GM12864 (cell line): Measurements from ENCODE around the gene FBXL5.

Experiments used
- DNase-seq: peaks from one replicate; pipeline ENCODE4 v3.0.0-alpha.2; 2011; ENCODE audit warnings: low read depth
- H3K4me3 ChIP-seq: 2 replicates; pipeline ENCODE4 v1.5.1; 2011; ENCODE audit warnings: mild to moderate bottlenecking, low read depth, low read length, control low read depth
- TF ChIP-seq, protein P1 (sequence below): IDR thresholded peaks from 2 replicates; pipeline ENCODE4 v1.5.1; 2011; ENCODE audit warnings: low read depth, mild to moderate bottlenecking, moderate library complexity, low read length, control low read depth, inconsistent platforms; ENCODE audit errors: missing control alignments

FBXL5 gene, protein sequence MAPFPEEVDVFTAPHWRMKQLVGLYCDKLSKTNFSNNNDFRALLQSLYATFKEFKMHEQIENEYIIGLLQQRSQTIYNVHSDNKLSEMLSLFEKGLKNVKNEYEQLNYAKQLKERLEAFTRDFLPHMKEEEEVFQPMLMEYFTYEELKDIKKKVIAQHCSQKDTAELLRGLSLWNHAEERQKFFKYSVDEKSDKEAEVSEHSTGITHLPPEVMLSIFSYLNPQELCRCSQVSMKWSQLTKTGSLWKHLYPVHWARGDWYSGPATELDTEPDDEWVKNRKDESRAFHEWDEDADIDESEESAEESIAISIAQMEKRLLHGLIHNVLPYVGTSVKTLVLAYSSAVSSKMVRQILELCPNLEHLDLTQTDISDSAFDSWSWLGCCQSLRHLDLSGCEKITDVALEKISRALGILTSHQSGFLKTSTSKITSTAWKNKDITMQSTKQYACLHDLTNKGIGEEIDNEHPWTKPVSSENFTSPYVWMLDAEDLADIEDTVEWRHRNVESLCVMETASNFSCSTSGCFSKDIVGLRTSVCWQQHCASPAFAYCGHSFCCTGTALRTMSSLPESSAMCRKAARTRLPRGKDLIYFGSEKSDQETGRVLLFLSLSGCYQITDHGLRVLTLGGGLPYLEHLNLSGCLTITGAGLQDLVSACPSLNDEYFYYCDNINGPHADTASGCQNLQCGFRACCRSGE

DNA sequence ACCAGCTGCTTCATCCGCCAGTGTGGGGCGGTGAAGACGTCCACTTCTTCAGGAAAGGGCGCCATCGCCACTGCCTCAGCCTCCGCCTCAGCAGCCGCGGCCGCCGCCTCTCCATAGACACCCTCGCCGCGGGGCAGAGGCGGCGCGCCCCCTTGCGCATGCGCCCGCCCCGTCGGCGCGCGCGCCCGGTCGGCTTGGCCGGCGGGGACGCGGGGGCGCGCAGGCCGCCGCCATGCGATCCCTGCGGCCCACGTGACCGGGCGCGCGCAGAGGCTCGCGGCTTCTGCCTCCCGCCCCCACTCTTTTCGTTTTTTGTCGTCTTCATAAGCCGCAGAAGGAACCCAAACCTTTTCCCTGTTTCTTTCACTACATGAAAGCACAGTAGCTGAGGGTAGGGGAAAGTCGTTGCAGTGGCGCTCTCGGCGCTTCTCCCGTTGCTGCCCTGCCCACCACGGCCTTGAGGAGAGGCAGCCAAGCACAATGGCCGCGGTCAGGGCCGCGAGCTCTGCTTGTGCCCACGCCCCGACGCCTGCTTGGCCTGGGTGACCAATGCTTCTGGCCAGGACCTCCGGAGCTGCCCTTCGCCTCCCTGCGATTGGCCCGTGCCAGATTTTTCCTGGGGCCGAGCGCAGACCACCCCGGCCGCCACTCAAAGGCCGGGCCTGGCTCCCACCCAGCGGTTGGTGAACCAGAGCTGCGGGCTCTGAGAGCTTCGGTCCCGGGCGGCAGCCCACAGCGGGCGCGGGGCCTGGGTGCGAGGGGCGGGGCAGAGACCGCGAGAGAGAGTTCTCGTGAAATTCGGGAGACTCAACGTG is at the start of gene FBXL5:
TSS of gene FBXL5 (minus strand) at position 135 of the 815 bp plus-strand sequence. CDS start at position 65, 70 bp downstream.
- TF ChIP-seq, protein P1, sequence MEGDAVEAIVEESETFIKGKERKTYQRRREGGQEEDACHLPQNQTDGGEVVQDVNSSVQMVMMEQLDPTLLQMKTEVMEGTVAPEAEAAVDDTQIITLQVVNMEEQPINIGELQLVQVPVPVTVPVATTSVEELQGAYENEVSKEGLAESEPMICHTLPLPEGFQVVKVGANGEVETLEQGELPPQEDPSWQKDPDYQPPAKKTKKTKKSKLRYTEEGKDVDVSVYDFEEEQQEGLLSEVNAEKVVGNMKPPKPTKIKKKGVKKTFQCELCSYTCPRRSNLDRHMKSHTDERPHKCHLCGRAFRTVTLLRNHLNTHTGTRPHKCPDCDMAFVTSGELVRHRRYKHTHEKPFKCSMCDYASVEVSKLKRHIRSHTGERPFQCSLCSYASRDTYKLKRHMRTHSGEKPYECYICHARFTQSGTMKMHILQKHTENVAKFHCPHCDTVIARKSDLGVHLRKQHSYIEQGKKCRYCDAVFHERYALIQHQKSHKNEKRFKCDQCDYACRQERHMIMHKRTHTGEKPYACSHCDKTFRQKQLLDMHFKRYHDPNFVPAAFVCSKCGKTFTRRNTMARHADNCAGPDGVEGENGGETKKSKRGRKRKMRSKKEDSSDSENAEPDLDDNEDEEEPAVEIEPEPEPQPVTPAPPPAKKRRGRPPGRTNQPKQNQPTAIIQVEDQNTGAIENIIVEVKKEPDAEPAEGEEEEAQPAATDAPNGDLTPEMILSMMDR: no peak
- peak; percentile 70 for DNase-seq
- peak within 1 kb of the TSS; percentile 93 for H3K4me3 ChIP-seq

DNA sequence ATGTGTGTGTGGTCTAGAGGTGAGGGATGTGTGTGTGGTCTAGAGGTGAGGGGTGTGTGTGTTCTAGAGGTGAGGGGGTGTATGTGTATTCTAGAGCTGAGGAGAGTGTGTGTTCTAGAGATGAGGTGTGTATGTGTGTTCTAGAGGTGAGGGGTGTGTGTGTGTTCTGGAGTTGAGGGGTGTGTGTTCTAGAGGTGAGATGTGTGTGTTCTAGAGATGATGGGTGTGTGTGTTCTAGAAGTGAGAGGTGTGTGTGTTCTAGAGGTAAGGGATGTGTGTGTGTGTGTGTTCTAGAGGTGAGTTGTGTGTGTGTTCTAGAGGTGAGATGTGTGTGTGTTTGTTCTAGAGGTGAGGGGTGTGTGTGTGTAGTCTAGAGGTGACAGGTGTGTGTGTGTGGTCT is 49.0 kb upstream of the FBXL5 start:
- H3K4me3 ChIP-seq: no peak overlapping the region
- TF ChIP-seq, protein P1: no peak
- no peak for DNase-seq

DNA sequence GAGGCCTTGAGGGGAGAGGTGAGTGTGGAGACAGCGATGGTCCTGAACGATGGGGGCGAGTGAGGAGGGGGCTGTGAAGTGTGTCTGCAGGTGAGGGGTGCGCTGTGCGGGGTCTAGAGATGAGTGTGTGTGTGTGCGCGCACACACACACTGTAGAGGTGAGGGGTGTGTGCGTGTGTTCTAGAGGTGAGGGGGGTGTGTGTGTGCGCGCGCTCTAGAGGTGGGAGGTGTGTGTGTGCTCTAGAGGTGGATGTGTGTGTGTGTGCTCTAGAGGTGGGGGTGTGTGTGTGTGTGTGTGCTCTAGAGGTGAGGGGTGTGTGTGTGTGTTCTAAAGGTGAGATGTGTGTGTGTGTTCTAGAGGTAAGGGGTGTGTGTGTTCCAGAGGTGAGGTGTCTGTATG is 48.3 kb upstream of the FBXL5 start:
- DNase-seq: no peak
- TF ChIP-seq, protein P1: no peak
- no peak overlapping the region for H3K4me3 ChIP-seq

DNA sequence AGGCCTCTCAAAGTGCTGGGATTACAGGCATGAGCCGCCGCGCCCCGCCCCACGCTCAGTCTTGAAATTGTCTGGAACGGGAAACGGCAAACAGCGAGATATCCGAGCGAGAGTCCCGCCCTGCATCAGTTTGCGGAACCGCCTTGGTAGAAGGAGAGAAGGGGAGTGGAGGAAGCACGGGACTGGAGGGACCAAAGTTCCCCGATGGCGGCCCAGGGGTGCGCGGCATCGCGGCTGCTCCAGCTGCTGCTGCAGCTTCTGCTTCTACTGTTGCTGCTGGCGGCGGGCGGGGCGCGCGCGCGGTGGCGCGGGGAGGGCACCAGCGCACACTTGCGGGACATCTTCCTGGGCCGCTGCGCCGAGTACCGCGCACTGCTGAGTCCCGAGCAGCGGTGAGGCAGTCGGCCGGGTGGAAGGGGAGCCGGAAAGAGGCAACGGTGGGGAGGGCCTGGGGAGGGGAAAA is 47.8 kb upstream of the FBXL5 start, which contains the start of gene BST1:
TSS of gene BST1 (plus strand) at position 125 of the 463 bp plus-strand sequence. CDS start at position 205, 80 bp downstream.
- TF ChIP-seq, protein P1: no peak
- DNase-seq: no peak
- H3K4me3 ChIP-seq: peak within 1 kb of the TSS; percentile 54

DNA sequence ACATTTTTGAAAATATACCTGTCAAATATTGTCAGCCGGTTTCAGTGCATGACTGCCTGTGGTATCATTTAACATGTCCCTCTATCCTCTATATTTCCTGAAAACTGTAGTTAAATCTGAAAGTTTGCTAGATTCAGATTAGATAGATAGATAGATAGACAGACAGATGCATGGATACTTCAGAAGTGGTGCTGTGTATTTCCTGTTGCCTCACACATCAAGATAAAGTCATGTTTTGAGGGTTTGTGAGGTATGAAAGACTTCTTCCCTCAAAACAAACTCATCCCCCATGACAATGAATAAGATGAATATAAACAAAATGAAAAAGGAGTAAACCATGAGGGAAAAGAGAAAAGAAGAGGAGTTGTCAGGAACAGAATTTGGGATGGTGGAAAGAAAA is 41.7 kb upstream of the FBXL5 start:
- H3K4me3 ChIP-seq: no peak overlapping the region
- TF ChIP-seq, protein P1: no peak
- DNase-seq: no peak

DNA sequence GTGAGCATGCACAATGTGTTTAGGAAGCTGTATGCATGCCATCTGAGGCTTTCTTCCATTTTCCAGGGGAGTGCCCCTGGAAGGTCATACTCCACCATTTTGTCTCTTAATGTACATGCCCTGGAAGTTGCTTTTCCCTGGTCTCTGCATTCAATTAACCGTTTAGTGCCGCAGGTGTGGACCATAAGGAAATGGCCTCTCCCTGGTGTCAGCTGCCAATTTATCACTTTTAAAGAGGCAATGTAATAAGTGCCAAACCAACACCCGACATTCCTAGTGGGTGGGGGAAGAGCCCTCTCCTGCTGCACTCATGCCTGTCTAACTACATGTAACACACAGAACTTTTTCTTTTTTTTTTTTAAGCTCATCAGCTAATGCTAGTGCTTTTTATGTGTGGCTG is 40.6 kb upstream of the FBXL5 start:
- TF ChIP-seq, protein P1: no peak

More for the DNA sequence above, 40.6 kb upstream of the FBXL5 start:
- DNase-seq: no peak
- no peak overlapping the region for H3K4me3 ChIP-seq
